GM12873 (cell line): ENCODE data around the gene MCC.

Source experiments
- CTCF ChIP-seq: IDR thresholded peaks from 2 replicates; pipeline ENCODE4 v1.5.1; 2012; ENCODE audit warnings: low read depth, mild to moderate bottlenecking, moderate library complexity, low read length, control low read depth; ENCODE audit not compliant: insufficient read depth; ENCODE audit errors: missing control alignments

MCC gene

GRCh38 chr5:113256671-113257452 is 231.4 kb downstream of the MCC start:
- TF ChIP-seq CTCF: no peak

GRCh38 chr5:113255579-113256386 is 232.5 kb downstream of the MCC start:
- TF ChIP-seq CTCF: no peak

- no peak for TF ChIP-seq CTCF
Measured at GRCh38 chr5:113255105-113255504, 233.1 kb downstream of the MCC start.

- no peak for TF ChIP-seq CTCF
Measured at GRCh38 chr5:113253037-113253436, 235.2 kb downstream of the MCC start.

- no peak for TF ChIP-seq CTCF
Measured at GRCh38 chr5:113252066-113252465, 236.2 kb downstream of the MCC start.

GRCh38 chr5:113250341-113250953 is 237.8 kb downstream of the MCC start:
- TF ChIP-seq CTCF: no peak

GRCh38 chr5:113249206-113249605 is 239.0 kb downstream of the MCC start:
- no peak for TF ChIP-seq CTCF
